ENCODE data around the gene DHRS7B.
"Not testable (repeated sequence)": the region's sequence is repeated elsewhere in the genome, so short reads cannot be mapped to it uniquely, and the experiment has no call there.

Gene DHRS7B

DNA sequence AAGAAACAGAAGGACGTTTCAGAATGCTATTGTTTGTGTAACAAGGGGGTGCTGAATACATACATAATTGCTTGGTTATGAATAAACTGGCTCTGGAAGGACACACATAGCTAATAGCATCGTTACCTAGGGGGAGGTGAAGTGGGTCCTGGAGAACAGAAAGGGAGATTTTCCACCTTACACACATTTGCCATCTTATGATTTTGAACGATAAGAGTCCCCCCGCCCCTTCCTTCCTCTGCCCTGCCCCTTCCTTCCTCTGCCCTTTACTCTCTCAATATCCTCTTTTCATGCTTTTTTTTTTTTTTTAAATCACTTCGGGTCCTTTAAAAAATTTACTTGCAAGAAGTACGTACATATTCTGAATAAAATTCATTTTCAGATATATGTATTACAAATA lies 902 bp upstream of the DHRS7B start:
- H3K4me3 Mint-ChIP-seq = peak overlapping the region; percentile 94
- peak overlapping the region; percentile 93 for H3K27ac Mint-ChIP-seq
- no peaks in the 10 kb centered on the region for H3K27me3 Mint-ChIP-seq (ENCODE audit: low read depth)
- H3K4me1 Mint-ChIP-seq (ENCODE audit: low read depth) = peaks cover 21% of the 10 kb centered on the region
- no peaks in the 10 kb centered on the region for H3K9me3 Mint-ChIP-seq
- peaks cover 2% of the 10 kb centered on the region for H3K36me3 Mint-ChIP-seq (ENCODE audit: low read depth)

DNA sequence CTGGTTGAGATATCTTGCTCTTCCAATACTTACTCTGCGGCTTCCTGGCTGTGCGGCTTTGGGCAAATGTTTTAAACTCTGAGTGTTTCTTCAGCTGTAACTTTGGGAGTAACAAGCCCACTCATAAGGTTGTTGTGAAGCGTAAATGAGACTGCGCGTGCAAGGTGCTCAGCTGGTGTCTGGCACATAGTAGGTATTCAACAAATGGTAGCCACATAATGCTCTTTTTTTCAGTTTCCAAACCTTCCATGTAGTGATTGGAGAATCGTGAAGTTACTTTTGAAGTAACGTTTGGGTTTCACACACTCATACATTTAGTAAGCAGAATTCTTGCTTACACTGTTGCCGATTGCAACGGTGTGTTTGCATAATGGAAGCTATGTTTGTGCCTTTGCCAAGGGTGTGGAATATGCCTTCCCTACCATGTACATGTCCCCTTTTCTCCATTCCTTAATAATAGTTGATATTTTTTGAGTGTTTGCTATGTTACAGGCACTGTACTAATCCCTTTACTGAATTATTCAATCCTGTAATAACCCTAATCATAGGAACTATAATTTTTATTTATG lies 829 bp downstream of the DHRS7B start:
- H3K27ac Mint-ChIP-seq = peak overlapping the region; percentile 93
- peaks cover 2% of the 10 kb centered on the region for H3K36me3 Mint-ChIP-seq (ENCODE audit: low read depth)
- peaks cover 4% of the 10 kb centered on the region for H3K9me3 Mint-ChIP-seq
- H3K27me3 Mint-ChIP-seq (ENCODE audit: low read depth) = no peaks in the 10 kb centered on the region
- H3K4me3 Mint-ChIP-seq = peak overlapping the region; percentile 94
- peaks cover 21% of the 10 kb centered on the region for H3K4me1 Mint-ChIP-seq (ENCODE audit: low read depth)

DNA sequence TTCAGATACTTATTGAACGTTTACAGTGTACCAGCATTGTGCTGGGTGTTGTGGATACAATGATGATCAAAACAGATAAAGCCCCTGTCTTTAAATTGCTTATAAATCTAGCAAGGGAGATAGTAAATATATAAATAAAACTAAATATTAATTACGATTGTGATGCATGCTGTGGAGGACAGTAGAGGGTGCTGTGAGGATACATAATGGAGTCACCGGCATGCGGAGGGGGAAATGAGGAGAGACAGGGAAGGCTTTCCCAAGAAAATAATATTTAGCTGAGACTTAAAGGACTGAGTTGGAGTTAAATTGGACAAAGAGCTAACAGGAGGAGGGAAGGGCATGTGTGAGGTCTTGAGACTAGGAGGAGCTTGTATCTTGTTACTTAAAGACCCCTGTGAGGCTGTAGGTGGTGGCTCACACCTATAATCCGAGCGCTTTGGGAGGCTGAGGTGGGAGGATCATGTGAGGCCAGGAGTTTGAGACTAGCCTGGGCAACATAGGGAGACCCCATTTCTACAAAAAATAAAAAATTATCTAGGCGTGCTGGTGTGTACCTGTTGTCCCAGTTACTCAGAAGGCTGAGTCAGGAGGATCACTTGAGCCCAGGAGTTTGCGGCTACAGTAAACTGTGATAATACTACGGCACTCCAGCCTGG lies 2.4 kb downstream of the DHRS7B start:
- Mint-ChIP-seq H3K4me3 (no peak overlapping the region), H3K27ac (no peak overlapping the region), H3K4me1 (ENCODE audit: low read depth) (peaks cover 21% of the 10 kb centered on the region), H3K27me3 (ENCODE audit: low read depth) (no peaks in the 10 kb centered on the region), H3K36me3 (ENCODE audit: low read depth) (peaks cover 8% of the 10 kb centered on the region), H3K9me3 (peaks cover 17% of the 10 kb centered on the region)

DNA sequence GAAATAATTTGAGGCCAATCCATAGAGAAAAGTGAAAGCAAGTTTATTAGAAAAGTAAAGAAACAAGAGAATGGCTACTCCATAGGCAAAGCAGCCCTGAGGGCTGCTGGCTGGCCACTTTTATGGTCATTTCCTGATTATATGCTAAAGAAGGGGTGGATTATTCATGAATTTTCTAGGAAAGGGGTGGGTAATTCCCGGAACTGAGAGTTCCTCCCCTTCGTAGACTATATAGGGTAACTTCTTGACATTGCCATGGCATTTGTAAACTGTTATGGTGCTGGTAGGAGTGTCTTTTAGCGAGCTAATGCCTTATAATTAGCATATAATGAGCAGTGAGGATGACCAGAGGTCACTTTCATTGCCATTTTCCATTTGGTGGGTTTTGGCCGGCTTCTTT lies 4.4 kb downstream of the DHRS7B start:
- Mint-ChIP-seq H3K4me3 (no peak overlapping the region), H3K9me3 (peaks cover 28% of the 10 kb centered on the region), H3K36me3 (ENCODE audit: low read depth) (peaks cover 8% of the 10 kb centered on the region), H3K27me3 (ENCODE audit: low read depth) (no peaks in the 10 kb centered on the region), H3K4me1 (ENCODE audit: low read depth) (peaks cover 14% of the 10 kb centered on the region), H3K27ac (no peak overlapping the region)

DNA sequence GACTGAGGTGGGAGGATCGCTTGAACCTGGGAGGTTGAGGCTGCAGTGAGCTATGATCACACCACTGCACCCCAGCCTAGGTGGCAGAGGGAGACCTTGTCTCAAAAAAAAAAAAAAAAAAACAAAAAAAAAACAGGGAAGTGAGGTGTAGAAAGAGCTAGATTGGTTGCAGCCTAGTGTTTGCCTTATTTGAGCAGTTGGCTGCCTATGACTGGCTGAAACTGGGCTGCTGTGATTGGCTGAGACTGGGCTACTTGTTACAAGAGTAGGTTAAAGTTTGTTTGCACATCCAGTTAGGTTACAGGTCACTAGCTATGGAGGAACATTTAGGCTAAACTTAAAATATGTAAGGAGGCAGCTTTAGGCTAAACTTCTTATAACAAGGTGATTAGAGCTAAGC lies 5.7 kb downstream of the DHRS7B start:
- no peaks in the 10 kb centered on the region for H3K27me3 Mint-ChIP-seq (ENCODE audit: low read depth)
- H3K4me3 Mint-ChIP-seq = no peak overlapping the region
- H3K9me3 Mint-ChIP-seq = peaks cover 28% of the 10 kb centered on the region
- H3K4me1 Mint-ChIP-seq (ENCODE audit: low read depth) = peaks cover 7% of the 10 kb centered on the region
- H3K27ac Mint-ChIP-seq = no peak overlapping the region
- H3K36me3 Mint-ChIP-seq (ENCODE audit: low read depth) = peaks cover 8% of the 10 kb centered on the region

DNA sequence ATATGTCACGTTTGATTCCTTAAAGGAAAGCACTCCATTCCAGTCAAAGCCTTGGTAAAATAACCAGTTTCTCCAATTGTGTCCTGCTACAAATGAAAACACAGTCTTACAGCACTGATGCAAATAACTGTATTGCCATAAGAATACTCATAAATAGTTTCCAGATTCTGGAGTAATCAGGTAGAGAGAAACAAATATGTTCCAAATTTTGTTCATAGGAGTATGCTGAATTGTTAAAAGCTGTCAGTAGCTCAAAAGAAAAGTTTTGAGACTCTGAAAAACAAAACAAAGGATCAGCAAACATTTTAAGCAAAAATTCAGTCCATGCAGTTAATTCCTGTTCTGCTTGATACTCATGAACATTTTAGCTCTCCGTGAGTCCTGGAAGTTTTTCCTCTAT lies 7.8 kb downstream of the DHRS7B start:
- H3K27me3 Mint-ChIP-seq (ENCODE audit: low read depth) = no peaks in the 10 kb centered on the region
- peaks cover 37% of the 10 kb centered on the region for H3K9me3 Mint-ChIP-seq
- no peak overlapping the region for H3K4me3 Mint-ChIP-seq
- peaks cover 12% of the 10 kb centered on the region for H3K36me3 Mint-ChIP-seq (ENCODE audit: low read depth)
- H3K4me1 Mint-ChIP-seq (ENCODE audit: low read depth) = no peaks in the 10 kb centered on the region
- no peak overlapping the region for H3K27ac Mint-ChIP-seq

DNA sequence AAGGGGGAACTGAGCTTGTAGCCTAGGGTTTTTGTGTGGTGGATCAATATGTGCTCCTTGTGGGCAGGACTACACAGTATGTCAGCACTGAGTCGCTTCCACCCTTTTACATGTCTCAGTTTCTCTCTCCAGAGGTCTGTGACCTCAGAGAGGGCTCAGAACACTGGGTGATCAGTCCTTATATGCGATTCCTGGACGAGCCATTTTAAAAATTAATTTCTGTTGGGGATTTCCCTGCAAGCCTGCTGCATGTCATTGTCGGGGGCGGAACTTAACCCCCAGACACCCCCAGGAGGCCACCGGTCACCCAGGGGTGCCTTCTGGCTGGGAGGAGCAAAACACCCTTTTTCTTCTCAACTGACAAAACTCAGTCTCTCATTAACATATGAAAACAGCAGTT lies 14.1 kb downstream of the DHRS7B start:
- Mint-ChIP-seq H3K36me3 (ENCODE audit: low read depth) (peaks cover 13% of the 10 kb centered on the region), H3K4me3 (no peak overlapping the region), H3K4me1 (ENCODE audit: low read depth) (no peaks in the 10 kb centered on the region), H3K9me3 (peaks cover 10% of the 10 kb centered on the region), H3K27ac (no peak overlapping the region), H3K27me3 (ENCODE audit: low read depth) (no peaks in the 10 kb centered on the region)

DNA sequence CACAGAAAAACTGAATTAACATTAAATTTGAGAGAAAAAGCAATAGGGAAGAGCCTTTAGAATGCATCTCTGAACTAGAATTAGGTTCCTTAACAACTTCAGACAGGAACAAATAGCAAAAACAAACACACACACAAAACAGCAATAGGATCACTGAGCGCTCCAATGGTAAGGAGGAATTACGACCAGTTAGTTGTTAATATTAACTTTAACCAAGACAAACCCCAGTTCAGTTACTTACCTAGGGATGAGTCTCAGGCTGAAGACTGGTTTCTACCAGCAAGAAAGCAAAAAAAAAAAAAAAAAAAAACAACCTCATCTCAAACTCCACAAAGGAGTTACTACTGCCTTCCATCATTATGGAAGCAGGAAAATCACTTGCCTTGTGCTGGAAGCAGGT lies 14.6 kb downstream of the DHRS7B start:
- H3K4me1 Mint-ChIP-seq (ENCODE audit: low read depth) = no peaks in the 10 kb centered on the region
- peaks cover 15% of the 10 kb centered on the region for H3K36me3 Mint-ChIP-seq (ENCODE audit: low read depth)
- H3K27ac Mint-ChIP-seq = no peak overlapping the region
- no peaks in the 10 kb centered on the region for H3K27me3 Mint-ChIP-seq (ENCODE audit: low read depth)
- H3K4me3 Mint-ChIP-seq = no peak overlapping the region
- peaks cover 10% of the 10 kb centered on the region for H3K9me3 Mint-ChIP-seq

DNA sequence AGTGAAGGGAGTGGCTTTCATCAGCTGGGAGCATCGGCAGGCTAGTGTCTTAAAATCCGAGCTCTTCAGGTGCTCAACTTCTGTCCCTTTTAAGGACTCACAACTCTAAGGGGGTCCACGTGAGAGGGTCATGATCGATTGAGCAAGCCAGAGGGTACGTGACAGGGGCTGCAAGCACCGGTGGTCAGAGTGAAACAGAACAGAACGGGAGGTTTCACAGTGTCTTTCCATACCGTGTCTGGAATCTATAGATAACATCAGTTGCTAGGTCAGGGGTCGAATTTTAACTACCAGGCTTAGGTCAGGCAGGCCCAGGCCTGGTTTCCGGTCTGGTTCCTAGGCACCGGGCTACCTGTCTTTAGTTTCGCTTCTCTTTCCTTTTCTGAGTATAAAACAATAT lies 15.3 kb downstream of the DHRS7B start:
- H3K27ac Mint-ChIP-seq; H3K4me1 Mint-ChIP-seq (ENCODE audit: low read depth); H3K4me3 Mint-ChIP-seq; H3K27me3 Mint-ChIP-seq (ENCODE audit: low read depth): not testable (repeated sequence)
- Mint-ChIP-seq H3K36me3 (ENCODE audit: low read depth) (peaks cover 23% of the 10 kb centered on the region), H3K9me3 (peaks cover 16% of the 10 kb centered on the region)

DNA sequence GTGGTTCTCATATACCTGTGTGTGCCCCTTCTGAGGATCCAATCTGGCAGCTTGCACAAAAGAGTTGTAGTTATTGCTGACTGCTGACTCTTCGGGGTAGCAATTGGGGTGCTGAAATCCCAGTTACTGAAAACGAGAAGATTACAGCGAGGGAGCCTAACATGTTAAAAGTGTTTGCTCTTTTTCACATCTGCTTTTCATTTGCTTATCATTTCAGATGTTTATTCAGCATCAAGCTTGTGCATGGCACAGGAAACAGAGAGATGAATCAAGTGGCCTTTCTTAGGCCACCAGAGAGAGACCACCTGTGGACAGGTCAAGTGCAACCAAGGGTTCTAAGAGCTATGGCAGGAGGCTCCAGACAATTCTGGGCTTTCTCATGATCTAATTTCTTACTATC lies 16.9 kb downstream of the DHRS7B start:
- Mint-ChIP-seq H3K27ac (no peak overlapping the region), H3K36me3 (ENCODE audit: low read depth) (peaks cover 30% of the 10 kb centered on the region), H3K4me3 (no peak overlapping the region), H3K27me3 (ENCODE audit: low read depth) (no peaks in the 10 kb centered on the region), H3K4me1 (ENCODE audit: low read depth) (no peaks in the 10 kb centered on the region), H3K9me3 (peaks cover 18% of the 10 kb centered on the region)

DNA sequence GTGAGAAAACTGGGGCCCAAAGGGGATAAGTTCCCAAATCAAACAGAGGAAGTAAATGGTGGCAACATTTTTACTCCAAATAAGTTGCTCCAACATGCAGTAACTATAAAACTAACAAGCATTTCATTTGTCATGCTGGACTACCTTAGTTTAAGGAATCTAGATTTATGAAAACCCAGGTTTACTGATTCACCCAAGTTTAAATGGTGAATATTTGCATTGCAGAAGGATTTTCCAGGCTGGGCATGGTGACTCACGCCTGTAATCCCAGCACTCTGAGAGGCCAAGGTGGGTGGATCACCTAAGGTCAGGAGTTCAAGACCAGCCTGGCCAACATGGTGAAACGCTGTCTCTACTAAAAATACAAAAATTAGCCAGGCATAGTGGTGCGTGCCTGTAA lies 17.5 kb downstream of the DHRS7B start:
- H3K9me3 Mint-ChIP-seq = peaks cover 21% of the 10 kb centered on the region
- H3K36me3 Mint-ChIP-seq (ENCODE audit: low read depth) = peaks cover 35% of the 10 kb centered on the region
- not testable (repeated sequence) for H3K4me3 Mint-ChIP-seq; H3K27me3 Mint-ChIP-seq (ENCODE audit: low read depth); H3K4me1 Mint-ChIP-seq (ENCODE audit: low read depth); H3K27ac Mint-ChIP-seq

DNA sequence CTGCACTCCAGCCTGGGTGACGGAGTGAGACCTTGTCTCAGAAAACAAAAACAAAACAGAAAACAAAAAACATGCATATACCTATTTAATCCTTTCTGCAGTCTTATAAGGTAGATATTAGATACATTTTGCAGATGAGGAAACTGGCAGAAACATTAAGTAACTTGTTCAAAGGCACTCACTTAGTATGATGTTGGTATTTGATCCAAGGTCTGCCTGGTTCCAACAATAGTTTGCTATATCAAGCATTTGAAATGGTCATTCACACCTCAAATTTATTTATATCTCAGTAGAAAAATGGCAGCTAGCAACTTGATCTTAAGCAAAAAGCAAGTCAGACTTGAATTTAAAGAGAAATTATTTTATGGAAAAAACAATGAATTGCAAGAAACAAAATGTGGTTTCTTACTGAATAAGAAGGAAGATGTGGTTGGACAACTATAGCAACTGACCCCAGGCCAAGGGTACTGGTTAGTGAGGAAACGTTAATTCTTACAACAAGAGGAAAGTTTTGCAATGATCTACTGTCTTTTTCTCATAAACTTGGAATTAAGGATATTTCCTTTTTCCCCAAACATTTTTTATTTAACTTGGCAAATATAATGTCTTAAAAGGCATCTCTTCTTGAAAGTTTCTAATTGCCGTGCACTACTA lies 19.7 kb downstream of the DHRS7B start:
- peaks cover 36% of the 10 kb centered on the region for H3K36me3 Mint-ChIP-seq (ENCODE audit: low read depth)
- no peaks in the 10 kb centered on the region for H3K4me1 Mint-ChIP-seq (ENCODE audit: low read depth)
- H3K27ac Mint-ChIP-seq = no peak overlapping the region
- no peaks in the 10 kb centered on the region for H3K27me3 Mint-ChIP-seq (ENCODE audit: low read depth)
- no peak overlapping the region for H3K4me3 Mint-ChIP-seq
- H3K9me3 Mint-ChIP-seq = peaks cover 29% of the 10 kb centered on the region

DNA sequence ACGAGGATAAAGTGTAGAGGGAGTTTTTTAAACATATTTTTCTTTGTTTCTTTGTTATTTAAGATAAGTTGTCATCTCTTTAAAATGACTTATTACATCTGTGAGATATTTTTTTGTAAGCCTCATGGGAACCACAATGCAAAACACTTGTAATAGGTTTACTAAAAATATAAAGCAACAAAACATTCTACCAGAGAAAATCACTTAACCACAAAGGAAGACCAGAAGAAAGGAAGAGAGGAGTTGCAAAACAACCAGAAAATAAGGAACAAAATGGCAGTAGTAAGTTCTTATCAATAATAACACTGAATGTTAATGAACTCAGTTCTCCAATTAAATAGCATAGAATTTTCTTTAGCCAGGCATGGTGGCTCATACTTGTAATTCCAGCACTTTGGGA lies 22.9 kb downstream of the DHRS7B start:
- H3K27ac Mint-ChIP-seq = no peak overlapping the region
- H3K36me3 Mint-ChIP-seq (ENCODE audit: low read depth) = peaks cover 40% of the 10 kb centered on the region
- H3K27me3 Mint-ChIP-seq (ENCODE audit: low read depth) = no peaks in the 10 kb centered on the region
- H3K4me1 Mint-ChIP-seq (ENCODE audit: low read depth) = no peaks in the 10 kb centered on the region
- H3K9me3 Mint-ChIP-seq = peaks cover 54% of the 10 kb centered on the region
- no peak overlapping the region for H3K4me3 Mint-ChIP-seq

DNA sequence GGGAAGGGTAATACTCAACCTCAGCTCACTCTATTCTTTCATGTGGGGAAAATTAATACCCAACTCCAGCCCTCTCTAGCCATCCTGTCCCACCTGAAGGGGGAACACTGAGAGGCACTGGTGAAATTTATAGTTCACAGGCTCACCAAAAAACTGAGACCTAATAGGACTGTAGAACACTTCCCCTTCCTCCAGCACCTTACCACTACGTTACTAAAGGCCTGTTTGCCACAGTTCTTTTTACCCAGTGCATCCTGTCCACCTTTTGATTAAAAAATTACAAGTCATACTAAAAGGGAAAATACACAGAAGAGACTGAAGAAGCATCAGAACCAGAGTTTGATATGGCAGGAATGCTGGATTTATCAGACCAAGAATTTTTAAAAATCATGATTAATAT lies 26.0 kb downstream of the DHRS7B start:
- H3K27ac Mint-ChIP-seq = no peak overlapping the region
- H3K4me1 Mint-ChIP-seq (ENCODE audit: low read depth) = no peaks in the 10 kb centered on the region
- H3K9me3 Mint-ChIP-seq = peaks cover 58% of the 10 kb centered on the region
- peaks cover 26% of the 10 kb centered on the region for H3K36me3 Mint-ChIP-seq (ENCODE audit: low read depth)
- H3K4me3 Mint-ChIP-seq = no peak overlapping the region
- H3K27me3 Mint-ChIP-seq (ENCODE audit: low read depth) = no peaks in the 10 kb centered on the region

DNA sequence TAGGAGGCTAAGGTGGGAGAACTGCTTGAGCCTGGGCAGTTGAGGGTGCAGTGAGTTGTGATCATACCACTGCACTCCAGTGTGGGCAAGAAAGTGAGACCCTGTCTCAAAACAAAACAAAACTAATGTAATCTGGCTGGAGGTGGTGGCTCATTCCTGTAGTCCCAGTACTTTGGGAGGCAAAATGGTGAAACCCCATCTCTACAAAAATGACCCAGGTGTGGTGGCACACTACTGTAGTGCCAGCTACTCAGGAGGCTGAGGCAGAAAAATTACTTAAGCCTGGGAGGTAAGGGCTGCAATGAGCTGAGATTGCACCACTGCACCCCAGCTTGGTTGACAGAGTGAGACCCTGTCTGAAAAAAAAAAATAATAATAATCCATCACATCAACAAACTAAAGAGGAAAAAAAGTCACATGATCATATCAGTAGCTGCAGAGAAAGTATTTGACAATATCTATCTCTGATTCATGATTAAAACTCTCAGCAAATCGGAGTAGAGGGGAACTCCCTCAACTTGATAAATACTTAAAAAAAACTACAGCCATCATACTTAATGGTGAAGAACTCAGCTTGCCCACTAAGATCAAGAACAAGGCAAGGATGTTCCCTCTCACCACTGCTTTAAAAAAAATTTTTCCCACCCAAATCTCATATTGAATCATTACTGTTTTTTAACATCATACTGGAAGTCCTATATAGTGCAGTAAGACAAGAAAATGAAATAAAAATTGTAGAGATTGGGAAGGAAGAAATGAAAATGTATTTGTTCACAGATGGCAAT lies 31.0 kb downstream of the DHRS7B start:
- H3K9me3 Mint-ChIP-seq = peaks cover 31% of the 10 kb centered on the region
- H3K27ac Mint-ChIP-seq = no peak overlapping the region
- peaks cover 12% of the 10 kb centered on the region for H3K36me3 Mint-ChIP-seq (ENCODE audit: low read depth)
- peaks cover 2% of the 10 kb centered on the region for H3K4me1 Mint-ChIP-seq (ENCODE audit: low read depth)
- no peaks in the 10 kb centered on the region for H3K27me3 Mint-ChIP-seq (ENCODE audit: low read depth)
- no peak overlapping the region for H3K4me3 Mint-ChIP-seq

Measured in T-helper 1 cell treated with Interleukin-12 subunit alpha and Interleukin-12 subunit beta and Interleukin-4 antibody, amounts not matched to agents 30 μg/mL and 1 μg/mL, for 36 hours (primary cell).